ENCODE results near the gene SLC25A6. TPM values are rescaled to one million over a fixed set of nuclear protein-coding genes. Genes with fewer than 3 reads are reported as not detected.
"Not testable (repeated sequence)": the region's sequence is repeated elsewhere in the genome, so short reads cannot be mapped to it uniquely, and the experiment has no call there.

SLC25A6 gene
- total RNA-seq, 1 donor from 2014 or later, result 345 TPM

DNA sequence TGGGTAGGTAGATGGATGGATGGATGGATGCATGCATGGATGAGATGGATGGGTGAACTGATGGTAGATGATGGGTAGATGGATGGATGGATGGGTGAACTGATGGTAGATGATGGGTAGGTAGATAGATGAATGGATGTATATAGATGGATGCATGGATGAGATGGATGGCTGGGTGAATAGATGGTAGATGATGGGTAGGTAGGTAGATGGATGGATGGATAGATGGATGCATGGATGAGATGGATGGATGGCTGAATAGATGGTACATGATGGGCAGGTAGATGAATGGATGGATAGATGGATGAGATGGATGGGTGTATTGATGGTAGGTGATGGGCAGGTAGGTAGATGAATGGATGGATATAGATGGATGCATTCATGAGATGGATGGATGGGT lies 15.1 kb upstream of the SLC25A6 start:
- peaks cover 7% of the 10 kb centered on the region for H3K9me3 ChIP-seq (ENCODE audit: insufficient read depth, low read depth, low read length)
- H3K9ac ChIP-seq (ENCODE audit: low read length), result no peak overlapping the region
- no peaks in the 10 kb centered on the region for H3K4me1 ChIP-seq (ENCODE audit: insufficient read depth, low read length)
- H3K36me3 ChIP-seq (ENCODE audit: insufficient read depth, low read length), result peaks cover 11% of the 10 kb centered on the region
- FAIRE-seq, result no peak
- DNase-seq (ENCODE audit: low read depth), result no peak
- no peak overlapping the region for H3K4me3 Mint-ChIP-seq (ENCODE audit: unreplicated experiment)
- no peaks in the 10 kb centered on the region for H3K4me1 Mint-ChIP-seq (ENCODE audit: low read depth, unreplicated experiment)
- H3K27ac Mint-ChIP-seq (ENCODE audit: unreplicated experiment), result no peak overlapping the region
- H4K20me1 ChIP-seq (ENCODE audit: insufficient read depth, low read length), result peaks cover 43% of the 10 kb centered on the region
- no peaks in the 10 kb centered on the region for H3K27me3 Mint-ChIP-seq (ENCODE audit: low read depth, unreplicated experiment)
- H3K79me2 ChIP-seq (ENCODE audit: insufficient read depth, low read length), result peaks cover 4% of the 10 kb centered on the region
- peaks cover 2% of the 10 kb centered on the region for H3K36me3 Mint-ChIP-seq (ENCODE audit: low read depth, unreplicated experiment)
- H3K27me3 ChIP-seq (ENCODE audit: insufficient read depth, low read length), result no peaks in the 10 kb centered on the region
- no peak overlapping the region for H3K4me2 ChIP-seq (ENCODE audit: low read length)
- no peak overlapping the region for H2AFZ ChIP-seq (ENCODE audit: low read depth, low read length)
- H3K27ac ChIP-seq (ENCODE audit: low read depth, low read length), result no peak overlapping the region
- no peak overlapping the region for H3K4me3 ChIP-seq (ENCODE audit: insufficient read depth, low read depth, low read length)
- TF ChIP-seq, protein P1, sequence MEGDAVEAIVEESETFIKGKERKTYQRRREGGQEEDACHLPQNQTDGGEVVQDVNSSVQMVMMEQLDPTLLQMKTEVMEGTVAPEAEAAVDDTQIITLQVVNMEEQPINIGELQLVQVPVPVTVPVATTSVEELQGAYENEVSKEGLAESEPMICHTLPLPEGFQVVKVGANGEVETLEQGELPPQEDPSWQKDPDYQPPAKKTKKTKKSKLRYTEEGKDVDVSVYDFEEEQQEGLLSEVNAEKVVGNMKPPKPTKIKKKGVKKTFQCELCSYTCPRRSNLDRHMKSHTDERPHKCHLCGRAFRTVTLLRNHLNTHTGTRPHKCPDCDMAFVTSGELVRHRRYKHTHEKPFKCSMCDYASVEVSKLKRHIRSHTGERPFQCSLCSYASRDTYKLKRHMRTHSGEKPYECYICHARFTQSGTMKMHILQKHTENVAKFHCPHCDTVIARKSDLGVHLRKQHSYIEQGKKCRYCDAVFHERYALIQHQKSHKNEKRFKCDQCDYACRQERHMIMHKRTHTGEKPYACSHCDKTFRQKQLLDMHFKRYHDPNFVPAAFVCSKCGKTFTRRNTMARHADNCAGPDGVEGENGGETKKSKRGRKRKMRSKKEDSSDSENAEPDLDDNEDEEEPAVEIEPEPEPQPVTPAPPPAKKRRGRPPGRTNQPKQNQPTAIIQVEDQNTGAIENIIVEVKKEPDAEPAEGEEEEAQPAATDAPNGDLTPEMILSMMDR (IDR thresholded peaks at IDR 0.05; ENCODE audit: insufficient read depth, low read depth, low read length), result no peak
- TF ChIP-seq EZH2 (IDR thresholded peaks at IDR 0.05; ENCODE audit: insufficient read depth, low read length), result no peak
- H3K9me3 Mint-ChIP-seq (ENCODE audit: unreplicated experiment), result no peaks in the 10 kb centered on the region

DNA sequence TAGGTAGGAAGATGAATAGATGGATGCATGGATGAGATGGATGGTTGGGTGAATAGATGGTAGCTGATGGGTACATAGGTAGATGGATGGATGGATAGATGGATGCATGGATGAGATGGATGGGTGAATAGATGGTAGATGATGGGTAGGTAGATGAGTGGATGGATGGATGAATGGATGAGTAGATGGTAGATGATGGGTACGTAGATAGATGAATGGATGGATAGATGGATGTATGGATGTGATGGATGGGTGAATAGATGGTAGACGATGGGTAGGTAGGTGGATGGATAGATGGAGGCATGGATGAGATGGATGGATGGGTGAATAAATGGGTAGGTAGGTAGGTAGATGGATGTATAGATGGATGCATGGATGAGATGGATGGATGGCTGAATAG lies 13.9 kb upstream of the SLC25A6 start:
- H3K79me2 ChIP-seq (ENCODE audit: insufficient read depth, low read length); H3K4me3 Mint-ChIP-seq (ENCODE audit: unreplicated experiment); FAIRE-seq; H3K27me3 Mint-ChIP-seq (ENCODE audit: low read depth, unreplicated experiment); H3K4me2 ChIP-seq (ENCODE audit: low read length); H2AFZ ChIP-seq (ENCODE audit: low read depth, low read length); H3K9ac ChIP-seq (ENCODE audit: low read length); H3K36me3 Mint-ChIP-seq (ENCODE audit: low read depth, unreplicated experiment); H3K9me3 ChIP-seq (ENCODE audit: insufficient read depth, low read depth, low read length); H3K4me1 Mint-ChIP-seq (ENCODE audit: low read depth, unreplicated experiment); DNase-seq (ENCODE audit: low read depth); H3K4me3 ChIP-seq (ENCODE audit: insufficient read depth, low read depth, low read length); H3K27ac Mint-ChIP-seq (ENCODE audit: unreplicated experiment); H3K9me3 Mint-ChIP-seq (ENCODE audit: unreplicated experiment); H3K27ac ChIP-seq (ENCODE audit: low read depth, low read length); H3K4me1 ChIP-seq (ENCODE audit: insufficient read depth, low read length); H3K27me3 ChIP-seq (ENCODE audit: insufficient read depth, low read length): not testable (repeated sequence)
- Histone ChIP-seq H3K36me3 (ENCODE audit: insufficient read depth, low read length) (peaks cover 11% of the 10 kb centered on the region), H4K20me1 (ENCODE audit: insufficient read depth, low read length) (peaks cover 40% of the 10 kb centered on the region)

DNA sequence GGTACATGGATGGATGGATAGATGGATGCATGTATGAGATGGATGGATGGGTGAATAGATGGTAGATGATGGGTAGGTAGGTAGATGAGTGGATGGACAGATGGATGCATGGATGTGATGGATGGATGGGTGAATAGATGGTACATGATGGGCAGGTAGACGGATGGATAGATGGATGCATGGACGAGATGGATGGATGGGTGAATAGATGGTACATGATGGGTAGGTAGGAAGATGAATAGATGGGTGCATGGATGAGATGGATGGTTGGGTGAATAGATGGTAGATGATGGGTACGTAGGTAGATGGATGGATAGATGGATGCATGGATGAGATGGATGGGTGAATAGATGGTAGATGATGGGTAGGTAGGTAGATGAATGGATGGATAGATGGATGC lies 12.0 kb upstream of the SLC25A6 start:
- H3K4me3 ChIP-seq (ENCODE audit: insufficient read depth, low read depth, low read length); H3K36me3 Mint-ChIP-seq (ENCODE audit: low read depth, unreplicated experiment); H3K27me3 ChIP-seq (ENCODE audit: insufficient read depth, low read length); H3K9me3 ChIP-seq (ENCODE audit: insufficient read depth, low read depth, low read length); H3K4me3 Mint-ChIP-seq (ENCODE audit: unreplicated experiment); H3K9ac ChIP-seq (ENCODE audit: low read length); H2AFZ ChIP-seq (ENCODE audit: low read depth, low read length); H3K4me1 ChIP-seq (ENCODE audit: insufficient read depth, low read length); H3K4me1 Mint-ChIP-seq (ENCODE audit: low read depth, unreplicated experiment); H3K27ac ChIP-seq (ENCODE audit: low read depth, low read length); H3K27ac Mint-ChIP-seq (ENCODE audit: unreplicated experiment); H3K9me3 Mint-ChIP-seq (ENCODE audit: unreplicated experiment); H3K4me2 ChIP-seq (ENCODE audit: low read length); FAIRE-seq; H3K79me2 ChIP-seq (ENCODE audit: insufficient read depth, low read length); H3K27me3 Mint-ChIP-seq (ENCODE audit: low read depth, unreplicated experiment); DNase-seq (ENCODE audit: low read depth): not testable (repeated sequence)
- Histone ChIP-seq H3K36me3 (ENCODE audit: insufficient read depth, low read length) (peaks cover 11% of the 10 kb centered on the region), H4K20me1 (ENCODE audit: insufficient read depth, low read length) (peaks cover 43% of the 10 kb centered on the region)

DNA sequence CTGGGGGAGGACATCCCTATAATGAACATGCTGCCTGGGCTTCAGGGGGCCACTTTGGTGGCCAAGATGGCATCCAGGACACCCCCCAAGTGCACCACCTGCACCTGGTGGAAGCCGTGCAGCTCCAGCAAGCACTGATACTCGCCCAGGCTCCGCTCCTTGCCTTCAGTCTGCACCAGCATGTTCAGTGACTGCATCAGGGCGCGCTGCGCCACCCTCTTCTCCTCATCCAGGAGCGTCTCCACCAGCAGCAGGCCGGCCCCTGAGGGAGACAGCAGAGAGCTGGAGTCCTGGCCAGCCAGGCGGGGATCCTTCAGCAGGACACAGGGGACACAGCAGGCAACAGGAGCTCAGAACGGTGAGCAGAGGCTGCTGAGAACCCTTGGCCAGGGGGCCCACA lies 11.3 kb upstream of the SLC25A6 start:
- TF ChIP-seq, protein P1 (IDR thresholded peaks at IDR 0.05; ENCODE audit: insufficient read depth, low read depth, low read length), result no peak
- no peak for TF ChIP-seq EZH2 (IDR thresholded peaks at IDR 0.05; ENCODE audit: insufficient read depth, low read length)
- Histone ChIP-seq H3K4me1 (ENCODE audit: insufficient read depth, low read length) (no peaks in the 10 kb centered on the region), H3K4me2 (ENCODE audit: low read length) (no peak overlapping the region), H3K27me3 (ENCODE audit: insufficient read depth, low read length) (no peaks in the 10 kb centered on the region), H3K9ac (ENCODE audit: low read length) (no peak overlapping the region), H3K36me3 (ENCODE audit: insufficient read depth, low read length) (peaks cover 11% of the 10 kb centered on the region), H3K27ac (ENCODE audit: low read depth, low read length) (no peak overlapping the region), H4K20me1 (ENCODE audit: insufficient read depth, low read length) (peaks cover 43% of the 10 kb centered on the region), H3K4me3 (ENCODE audit: insufficient read depth, low read depth, low read length) (no peak overlapping the region), H3K79me2 (ENCODE audit: insufficient read depth, low read length) (peaks cover 4% of the 10 kb centered on the region), H2AFZ (ENCODE audit: low read depth, low read length) (no peak overlapping the region), H3K9me3 (ENCODE audit: insufficient read depth, low read depth, low read length) (peaks cover 7% of the 10 kb centered on the region)
- DNase-seq (ENCODE audit: low read depth), result no peak
- no peaks in the 10 kb centered on the region for H3K36me3 Mint-ChIP-seq (ENCODE audit: low read depth, unreplicated experiment)
- no peak overlapping the region for H3K4me3 Mint-ChIP-seq (ENCODE audit: unreplicated experiment)
- no peaks in the 10 kb centered on the region for H3K27me3 Mint-ChIP-seq (ENCODE audit: low read depth, unreplicated experiment)
- no peaks in the 10 kb centered on the region for H3K4me1 Mint-ChIP-seq (ENCODE audit: low read depth, unreplicated experiment)
- no peak for FAIRE-seq
- H3K9me3 Mint-ChIP-seq (ENCODE audit: unreplicated experiment), result no peaks in the 10 kb centered on the region
- H3K27ac Mint-ChIP-seq (ENCODE audit: unreplicated experiment), result no peak overlapping the region
